ENCODE measurements around the gene OBSCN.

GRCh38 chr1:228291906-228292608 lies 84.2 kb downstream of the OBSCN start:
- no peak for TF ChIP-seq CTCF (IDR thresholded peaks at IDR 0.05; ENCODE audit: insufficient read depth, low read length)
- TF ChIP-seq POLR2AphosphoS5 (IDR thresholded peaks at IDR 0.05; ENCODE audit: low read depth): no peak
- no peak for TF ChIP-seq REST (IDR thresholded peaks at IDR 0.05; ENCODE audit: insufficient replicate concordance, low read depth)

All from HL-60 (cell line).